ENCODE results near the gene CTSG.

DNA sequence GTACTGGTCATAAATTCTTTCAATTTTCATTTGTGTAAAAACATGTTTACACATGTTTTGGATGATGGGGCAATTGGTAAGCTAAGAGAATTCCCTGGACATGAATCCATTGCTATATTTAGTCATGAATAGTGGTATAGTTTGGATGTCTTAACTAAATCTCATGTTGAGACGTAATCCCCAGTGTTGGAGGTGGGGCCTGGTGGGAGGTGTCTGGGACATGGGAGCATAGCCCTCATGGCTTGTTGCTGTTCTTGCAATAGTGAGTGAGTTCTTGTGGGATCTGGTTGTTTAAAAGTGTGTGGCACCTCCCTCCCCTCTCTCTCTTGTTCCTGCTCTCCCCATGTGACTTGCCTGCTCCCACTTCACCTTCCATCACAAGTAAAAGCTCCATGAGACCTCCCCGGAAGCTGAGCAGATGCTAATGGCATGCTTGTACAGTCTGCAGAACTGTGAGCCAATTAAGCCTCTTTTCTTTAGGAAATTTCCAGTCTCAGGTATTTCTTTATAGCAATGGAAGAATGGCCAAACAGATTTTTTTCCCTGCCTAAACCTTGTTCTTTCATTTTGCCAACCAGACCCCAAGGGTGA is 33.6 kb downstream of the CTSG start:
- TF ChIP-seq, protein P1, sequence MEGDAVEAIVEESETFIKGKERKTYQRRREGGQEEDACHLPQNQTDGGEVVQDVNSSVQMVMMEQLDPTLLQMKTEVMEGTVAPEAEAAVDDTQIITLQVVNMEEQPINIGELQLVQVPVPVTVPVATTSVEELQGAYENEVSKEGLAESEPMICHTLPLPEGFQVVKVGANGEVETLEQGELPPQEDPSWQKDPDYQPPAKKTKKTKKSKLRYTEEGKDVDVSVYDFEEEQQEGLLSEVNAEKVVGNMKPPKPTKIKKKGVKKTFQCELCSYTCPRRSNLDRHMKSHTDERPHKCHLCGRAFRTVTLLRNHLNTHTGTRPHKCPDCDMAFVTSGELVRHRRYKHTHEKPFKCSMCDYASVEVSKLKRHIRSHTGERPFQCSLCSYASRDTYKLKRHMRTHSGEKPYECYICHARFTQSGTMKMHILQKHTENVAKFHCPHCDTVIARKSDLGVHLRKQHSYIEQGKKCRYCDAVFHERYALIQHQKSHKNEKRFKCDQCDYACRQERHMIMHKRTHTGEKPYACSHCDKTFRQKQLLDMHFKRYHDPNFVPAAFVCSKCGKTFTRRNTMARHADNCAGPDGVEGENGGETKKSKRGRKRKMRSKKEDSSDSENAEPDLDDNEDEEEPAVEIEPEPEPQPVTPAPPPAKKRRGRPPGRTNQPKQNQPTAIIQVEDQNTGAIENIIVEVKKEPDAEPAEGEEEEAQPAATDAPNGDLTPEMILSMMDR (IDR thresholded peaks at IDR 0.05; ENCODE audit: low read depth, low read length), result no peak
- TF ChIP-seq POLR2A (IDR thresholded peaks at IDR 0.05; ENCODE audit: extremely low read depth, insufficient read length), result no peak
- TF ChIP-seq, protein P2, sequence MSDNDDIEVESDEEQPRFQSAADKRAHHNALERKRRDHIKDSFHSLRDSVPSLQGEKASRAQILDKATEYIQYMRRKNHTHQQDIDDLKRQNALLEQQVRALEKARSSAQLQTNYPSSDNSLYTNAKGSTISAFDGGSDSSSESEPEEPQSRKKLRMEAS (IDR thresholded peaks at IDR 0.05; ENCODE audit: low read depth, low read length), result no peak

Data from NB4 (cell line).